ENCODE data around the gene COL8A1. TPM values are rescaled to one million over a fixed set of nuclear protein-coding genes. Genes with fewer than 3 reads are reported as not detected.

The COL8A1 gene
- total and polyA plus RNA-seq, 10 of the 15 experiments (the other 5 are each of a cell fraction or from before 2014, with no cell fraction given), result 0.04 to 0.73 (median 0.10) TPM; not detected in 5

DNA sequence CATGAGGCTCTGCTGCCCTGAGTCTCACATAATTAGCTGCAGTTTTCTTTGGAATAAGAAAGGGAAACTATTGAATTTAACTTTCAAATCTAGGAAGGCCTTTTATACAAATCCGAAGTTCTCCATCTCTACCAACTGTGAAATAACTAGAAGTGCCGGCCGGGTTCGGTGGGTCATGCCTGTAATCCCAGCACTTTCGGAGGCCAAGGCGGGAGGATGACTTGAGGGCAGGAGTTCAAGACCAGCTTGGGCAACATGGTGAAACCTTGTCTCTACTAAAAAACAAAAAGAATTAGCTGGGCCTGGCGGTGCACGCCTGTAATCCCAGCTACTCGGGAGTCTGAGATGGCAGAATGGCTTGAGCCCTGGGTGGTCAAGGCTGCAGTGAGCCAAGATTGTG, 43.6 kb downstream of the COL8A1 start:
- DNase-seq (ENCODE audit: low read depth, low spot score) (no peak), FAIRE-seq (no peak), ATAC-seq (no peak)
- intact Hi-C loops (cut with micrococcal nuclease; ENCODE audit: unreplicated experiment), result loop anchor here (10.0 kb wide), 1 partner anchor 567 kb away; no protein-coding TSS in a partner anchor
- no peak overlapping the region for H3K4me3 ChIP-seq
- no peak overlapping the region for H3K4me2 ChIP-seq (ENCODE audit: control insufficient read depth, insufficient read depth)
- no peaks in the 10 kb centered on the region for H3K9me3 ChIP-seq (replicated peaks; ENCODE audit: control insufficient read depth, insufficient read depth, low read length)
- H3K4me1 ChIP-seq (ENCODE audit: control insufficient read depth, insufficient read depth, low read length), result no peaks in the 10 kb centered on the region
- in situ Hi-C loops (cut with MboI), result loop anchor here (10.0 kb wide), 1 partner anchor 657 kb away; no protein-coding TSS in a partner anchor
- ChIA-PET SMC1A (ENCODE audit: uncharacterized antibody, unreplicated experiment) (interaction anchor here (1.3 to 2.3 kb wide), 2 partner anchors 26 to 67 kb away, joined by 3 to 9 read pairs; no protein-coding TSS in a partner anchor), POLR2A (interaction anchor here (1.0 kb wide), 1 partner anchor 35 kb away, joined by 4 read pairs; no protein-coding TSS in a partner anchor), CTCF (interaction anchor here (1.3 to 1.6 kb wide), 2 partner anchors 17 to 38 kb away, joined by 5 to 8 read pairs; no protein-coding TSS in a partner anchor), RAD21 (ENCODE audit: unreplicated experiment) (no interaction called here)
- no peaks in the 10 kb centered on the region; a peak in 1 of 4 replicates for H3K27me3 ChIP-seq (replicated peaks in 1 of 2; ENCODE audit: control insufficient read depth in 2 of 2, insufficient read depth in 2 of 2, low read length in 1 of 2)
- no peak overlapping the region for H3K9ac ChIP-seq (ENCODE audit: control insufficient read depth, insufficient read depth, low read length)
- no peaks in the 10 kb centered on the region for H3K36me3 ChIP-seq (ENCODE audit: control insufficient read depth in 2 of 2, insufficient read depth in 2 of 2, low read length in 1 of 2)
- H3K27ac ChIP-seq (ENCODE audit: control insufficient read depth, insufficient read depth), result no peak overlapping the region
- no peaks in the 10 kb centered on the region for H4K20me1 ChIP-seq (ENCODE audit: control insufficient read depth, insufficient read depth)
- no peaks in the 10 kb centered on the region for H3K79me2 ChIP-seq (ENCODE audit: control insufficient read depth, insufficient read depth, low read length)
- no peak overlapping the region for H2AFZ ChIP-seq (ENCODE audit: control insufficient read depth, low read depth, low read length)
- 83% methylated on average over 9 of the region's 9 CpGs for WGBS (ENCODE audit: insufficient coverage, insufficient replicate concordance, low lambda C conversion rate, missing lambda C conversion rate)
- TF ChIP-seq SIX5 (IDR thresholded peaks at IDR 0.05; ENCODE audit: low read depth, low read length, severe bottlenecking), result no peak
- TF ChIP-seq NR2C1 (IDR thresholded peaks at IDR 0.05), result no peak
- no peak for TF ChIP-seq RFX5 (IDR thresholded peaks at IDR 0.05; ENCODE audit: low read depth, low read length)
- no peak for TF ChIP-seq CHD2 (IDR thresholded peaks at IDR 0.05; ENCODE audit: borderline replicate concordance, low read depth, low read length)
- TF ChIP-seq SIN3A (IDR thresholded peaks at IDR 0.05; ENCODE audit: low read depth, low read length), result no peak
- TF ChIP-seq KLF5 (IDR thresholded peaks at IDR 0.05; ENCODE audit: partially characterized antibody), result no peak
- TF ChIP-seq BCL11A (IDR thresholded peaks at IDR 0.05; ENCODE audit: low read depth, low read length), result no peak
- no peak for TF ChIP-seq ZBTB40 (IDR thresholded peaks at IDR 0.05; ENCODE audit: borderline replicate concordance)
- TF ChIP-seq, protein P1, sequence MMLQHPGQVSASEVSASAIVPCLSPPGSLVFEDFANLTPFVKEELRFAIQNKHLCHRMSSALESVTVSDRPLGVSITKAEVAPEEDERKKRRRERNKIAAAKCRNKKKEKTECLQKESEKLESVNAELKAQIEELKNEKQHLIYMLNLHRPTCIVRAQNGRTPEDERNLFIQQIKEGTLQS (IDR thresholded peaks at IDR 0.05; ENCODE audit: borderline replicate concordance, extremely low read depth, low read depth, low read length), result no peak
- TF ChIP-seq SREBF1 (IDR thresholded peaks at IDR 0.05; ENCODE audit: low read length), result no peak
- no peak for TF ChIP-seq E2F8 (IDR thresholded peaks at IDR 0.05; ENCODE audit: low read depth, partially characterized antibody)
- no peak for TF ChIP-seq STAT1 (conservative IDR thresholded peaks at IDR 0.05)
- no peak for TF ChIP-seq CREM (IDR thresholded peaks at IDR 0.05; ENCODE audit: low read depth)
- TF ChIP-seq IKZF2 (IDR thresholded peaks at IDR 0.05), result no peak
- TF ChIP-seq, protein P2, sequence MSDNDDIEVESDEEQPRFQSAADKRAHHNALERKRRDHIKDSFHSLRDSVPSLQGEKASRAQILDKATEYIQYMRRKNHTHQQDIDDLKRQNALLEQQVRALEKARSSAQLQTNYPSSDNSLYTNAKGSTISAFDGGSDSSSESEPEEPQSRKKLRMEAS (IDR thresholded peaks at IDR 0.05; ENCODE audit: low read depth, low read length), result no peak
- TF ChIP-seq SMARCA5 (IDR thresholded peaks at IDR 0.05), result no peak
- no peak for TF ChIP-seq RUNX3 (IDR thresholded peaks at IDR 0.05; ENCODE audit: low read length)
- no peak for TF ChIP-seq NR2F1 (conservative IDR thresholded peaks at IDR 0.05)
- TF ChIP-seq DPF2 (IDR thresholded peaks at IDR 0.05), result no peak
- TF ChIP-seq CBFB (IDR thresholded peaks at IDR 0.05; ENCODE audit: low read depth), result no peak
- no TSS peak for BruUV-seq (replicated peaks)

All from GM12878 (cell line).